Rectal smooth muscle tissue (tissue), 1 donor: Measurements from ENCODE around the gene CLDN9.

Source experiments
- H3K27ac ChIP-seq: one replicate; pipeline ENCODE4 v1.7.0; 2013; ENCODE audit warnings: low read depth, low read length, inconsistent platforms
- H3K27me3 ChIP-seq: one replicate; pipeline ENCODE4 v1.7.0; 2013; ENCODE audit warnings: low read length; ENCODE audit not compliant: control insufficient read depth, insufficient read depth
- H3K36me3 ChIP-seq: one replicate; pipeline ENCODE4 v1.7.0; 2013; ENCODE audit warnings: low read length; ENCODE audit not compliant: control insufficient read depth, insufficient read depth
- H3K4me1 ChIP-seq: one replicate; pipeline ENCODE4 v1.7.0; 2013; ENCODE audit warnings: low read length; ENCODE audit not compliant: control insufficient read depth, insufficient read depth
- H3K4me3 ChIP-seq: one replicate; pipeline ENCODE4 v1.7.0; 2013; ENCODE audit warnings: low read length
- H3K9ac ChIP-seq: one replicate; pipeline ENCODE4 v1.7.0; 2013; ENCODE audit warnings: low read length

The CLDN9 gene

DNA sequence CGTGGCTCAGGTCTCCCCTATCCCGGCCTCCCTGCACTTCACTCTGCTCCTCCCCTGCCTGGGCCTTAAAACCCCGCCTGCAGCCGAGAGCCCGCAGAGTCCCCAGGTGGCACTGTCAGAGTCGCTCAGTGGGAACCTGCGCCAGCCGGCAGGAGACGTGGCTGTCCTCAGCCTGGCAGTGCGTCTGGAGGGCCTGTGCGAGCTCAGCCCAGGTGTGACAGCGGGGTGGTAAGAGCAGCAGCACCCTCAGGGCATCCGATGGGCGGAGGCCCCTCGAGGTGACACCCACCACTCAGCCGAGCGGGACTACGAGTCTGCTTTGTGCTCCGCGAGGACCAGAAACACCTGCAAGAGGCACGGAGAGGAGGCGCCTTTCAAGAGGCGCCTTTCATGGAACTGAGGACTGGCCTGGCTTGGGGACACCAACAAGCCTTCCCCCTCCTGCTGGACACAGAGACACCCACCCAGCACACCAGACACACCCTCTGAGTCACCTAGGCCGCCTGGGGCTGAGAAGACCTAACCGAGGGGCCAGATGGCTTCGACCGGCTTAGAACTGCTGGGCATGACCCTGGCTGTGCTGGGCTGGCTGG, at the start of gene CLDN9:
CLDN9 (plus strand) TSS at position 96 of the 593 bp plus-strand sequence; CDS start at position 536, 440 bp downstream.
- Histone ChIP-seq H3K4me1 (no peaks in the 10 kb centered on the region), H3K27me3 (peaks cover 17% of the 10 kb centered on the region), H3K9ac (no peak within 1 kb of the TSS), H3K4me3 (no peak within 1 kb of the TSS), H3K36me3 (no peaks in the 10 kb centered on the region), H3K27ac (no peak within 1 kb of the TSS)

- Histone ChIP-seq H3K27ac (no peak overlapping the region), H3K36me3 (no peaks in the 10 kb centered on the region), H3K4me3 (peak overlapping the region; percentile 41), H3K9ac (no peak overlapping the region), H3K4me1 (peaks cover 3% of the 10 kb centered on the region), H3K27me3 (peaks cover 35% of the 10 kb centered on the region)
Observed at GRCh38 chr16:2963074-2963722, 49.5 kb upstream of the CLDN9 start.

DNA sequence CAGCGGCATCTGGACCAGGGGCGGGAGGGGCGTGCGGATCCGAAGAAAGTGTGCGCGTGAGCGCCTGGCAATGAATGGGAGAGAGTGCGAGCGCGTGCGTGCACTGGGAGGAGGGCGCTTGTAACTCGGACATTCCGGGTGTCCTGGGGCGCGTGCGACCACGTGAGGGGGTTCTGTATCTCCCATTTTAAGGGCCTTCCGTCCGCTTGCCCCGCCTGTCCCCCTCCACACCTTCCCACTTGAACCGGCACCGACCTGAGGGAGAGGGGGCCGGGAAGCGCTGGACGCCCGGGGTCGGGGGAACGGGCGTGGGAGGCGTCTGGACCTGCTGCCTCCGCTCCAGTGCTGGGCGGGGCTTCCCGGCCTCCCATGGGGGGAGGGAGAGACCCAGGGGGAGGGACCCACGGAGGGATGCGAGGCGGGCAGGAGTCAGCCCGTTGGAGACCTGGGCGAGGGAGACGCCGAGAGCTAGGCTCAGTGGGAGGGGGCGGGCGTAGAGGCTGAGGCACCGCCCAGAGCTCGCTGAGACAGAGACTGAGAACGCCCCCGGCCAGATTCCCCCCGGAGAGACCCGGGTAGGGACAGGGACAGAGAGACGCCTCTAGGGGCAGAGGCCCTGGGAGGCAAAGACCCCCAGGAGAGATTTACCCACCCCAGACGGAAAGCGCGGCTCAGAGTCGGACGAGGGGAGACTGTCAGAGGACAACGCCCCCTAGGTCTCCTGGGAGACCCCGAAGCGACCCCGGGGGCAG, 48.8 kb upstream of the CLDN9 start, which contains the start of gene KREMEN2:
KREMEN2 (plus strand) TSS at position 553 of the 752 bp plus-strand sequence. CDS start 246 bp downstream, outside the sequence.
- Histone ChIP-seq H3K9ac (no peak within 1 kb of the TSS), H3K4me3 (peak within 1 kb of the TSS; percentile 41), H3K36me3 (no peaks in the 10 kb centered on the region), H3K27me3 (peaks cover 35% of the 10 kb centered on the region), H3K27ac (no peak within 1 kb of the TSS), H3K4me1 (peaks cover 3% of the 10 kb centered on the region)

DNA sequence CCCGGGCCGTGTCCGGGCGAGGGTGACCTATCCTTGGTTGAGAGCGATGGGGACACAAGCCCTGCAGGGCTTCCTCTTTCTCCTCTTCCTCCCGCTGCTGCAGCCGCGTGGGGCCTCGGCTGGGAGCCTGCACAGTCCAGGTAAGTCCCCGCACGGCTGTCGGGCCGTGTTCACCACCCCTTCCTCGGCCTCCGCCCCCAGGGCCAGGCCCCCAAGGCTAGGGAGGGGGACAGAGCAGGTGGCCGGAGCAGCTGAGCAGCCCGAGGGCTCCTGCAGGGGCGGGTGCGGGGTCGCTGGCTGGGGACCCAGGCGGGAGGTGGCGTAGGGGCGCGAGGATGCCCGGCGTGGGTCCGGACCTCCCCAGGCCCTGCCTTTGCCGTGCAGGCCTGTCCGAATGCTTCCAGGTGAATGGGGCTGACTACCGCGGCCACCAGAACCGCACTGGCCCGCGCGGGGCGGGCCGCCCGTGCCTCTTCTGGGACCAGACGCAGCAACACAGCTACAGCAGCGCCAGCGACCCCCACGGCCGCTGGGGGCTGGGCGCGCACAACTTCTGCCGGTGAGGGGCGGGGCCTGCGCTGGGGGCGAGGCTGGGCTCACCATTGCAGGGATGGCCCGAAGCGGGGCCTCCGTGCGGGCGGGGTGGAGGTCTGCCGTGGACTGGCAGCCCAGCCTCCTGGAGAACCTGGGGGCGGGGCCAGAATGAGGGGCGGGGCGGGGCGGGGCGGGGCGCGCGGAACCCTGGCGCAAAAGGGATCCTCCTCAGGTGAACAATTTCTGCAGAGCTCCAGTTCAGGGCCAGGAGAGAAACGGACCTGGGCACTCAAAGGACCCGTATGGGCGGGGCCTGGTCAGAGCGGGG, 48.0 kb upstream of the CLDN9 start:
- peak overlapping the region; percentile 19 for H3K4me3 ChIP-seq
- peaks cover 6% of the 10 kb centered on the region for H3K4me1 ChIP-seq
- peaks cover 32% of the 10 kb centered on the region for H3K27me3 ChIP-seq
- H3K27ac ChIP-seq, result no peak overlapping the region
- H3K9ac ChIP-seq, result no peak overlapping the region
- no peaks in the 10 kb centered on the region for H3K36me3 ChIP-seq

GRCh38 chr16:2966043-2966807, 46.5 kb upstream of the CLDN9 start:
- no peak overlapping the region for H3K27ac ChIP-seq
- peaks cover 36% of the 10 kb centered on the region for H3K27me3 ChIP-seq
- H3K4me3 ChIP-seq, result no peak overlapping the region
- H3K9ac ChIP-seq, result no peak overlapping the region
- no peaks in the 10 kb centered on the region for H3K36me3 ChIP-seq
- H3K4me1 ChIP-seq, result peaks cover 6% of the 10 kb centered on the region

GRCh38 chr16:2966808-2967191, 45.9 kb upstream of the CLDN9 start:
- H3K27ac ChIP-seq, result no peak overlapping the region
- H3K9ac ChIP-seq, result no peak overlapping the region
- H3K4me1 ChIP-seq, result peaks cover 6% of the 10 kb centered on the region
- H3K27me3 ChIP-seq, result peaks cover 36% of the 10 kb centered on the region
- H3K4me3 ChIP-seq, result no peak overlapping the region
- H3K36me3 ChIP-seq, result no peaks in the 10 kb centered on the region

- Histone ChIP-seq H3K27me3 (peaks cover 36% of the 10 kb centered on the region), H3K36me3 (no peaks in the 10 kb centered on the region), H3K4me1 (peaks cover 6% of the 10 kb centered on the region), H3K4me3 (no peak overlapping the region), H3K27ac (no peak overlapping the region), H3K9ac (no peak overlapping the region)
Observed at GRCh38 chr16:2967211-2967631, 45.5 kb upstream of the CLDN9 start.

GRCh38 chr16:2967721-2968161, 45.0 kb upstream of the CLDN9 start:
- Histone ChIP-seq H3K27me3 (peaks cover 32% of the 10 kb centered on the region), H3K9ac (no peak overlapping the region), H3K4me1 (peaks cover 6% of the 10 kb centered on the region), H3K36me3 (no peaks in the 10 kb centered on the region), H3K27ac (no peak overlapping the region), H3K4me3 (no peak overlapping the region)

GRCh38 chr16:2968368-2968737, 44.4 kb upstream of the CLDN9 start:
- Histone ChIP-seq H3K4me3 (peak overlapping the region; percentile 59), H3K9ac (no peak overlapping the region), H3K36me3 (no peaks in the 10 kb centered on the region), H3K27me3 (peaks cover 32% of the 10 kb centered on the region), H3K4me1 (peaks cover 6% of the 10 kb centered on the region), H3K27ac (no peak overlapping the region)

DNA sequence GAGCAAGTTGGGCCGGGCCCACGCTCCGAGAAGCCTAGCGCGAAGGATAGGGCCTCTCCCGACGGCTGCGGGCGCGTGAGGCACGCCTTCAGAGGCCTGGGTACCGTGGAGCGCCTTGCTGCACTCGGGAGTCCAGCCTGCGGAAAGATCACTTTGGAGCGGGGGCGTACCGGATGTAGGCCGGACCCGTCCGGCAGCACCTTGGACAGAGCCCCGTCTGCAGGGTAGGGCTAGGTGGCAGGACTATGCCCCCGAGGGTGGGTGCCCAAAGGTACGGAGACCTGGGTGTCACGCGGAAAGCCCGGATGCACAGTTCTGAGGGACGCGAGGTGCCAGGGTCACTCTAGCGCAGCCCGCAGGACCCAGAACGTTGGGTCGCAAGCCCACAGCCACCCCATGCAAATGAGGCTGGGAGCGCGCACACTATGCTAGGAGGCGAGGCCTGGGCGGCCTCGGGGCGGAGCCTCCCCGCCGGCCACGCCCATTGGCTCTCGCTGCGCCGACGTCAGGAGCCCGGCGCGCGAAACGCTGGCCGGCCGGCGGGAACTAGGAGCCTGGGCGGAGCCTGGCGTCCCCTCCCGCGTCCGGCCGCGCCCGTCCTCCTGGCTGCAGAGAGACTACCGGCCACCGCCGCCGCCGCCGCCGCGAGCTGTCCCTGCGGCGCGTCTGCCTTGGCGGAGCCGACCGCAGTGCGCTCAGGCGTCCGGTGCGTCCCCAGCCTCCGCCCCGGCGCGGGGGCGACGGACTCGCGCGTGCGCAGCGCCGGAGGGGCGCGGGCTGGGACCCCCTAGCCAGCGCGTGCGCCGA, 43.8 kb upstream of the CLDN9 start, which contains the start of gene PAQR4:
PAQR4 (plus strand) TSS at position 611 of the 807 bp plus-strand sequence. CDS start 327 bp downstream, outside the sequence.
- H3K9ac ChIP-seq, result no peak within 1 kb of the TSS
- peak within 1 kb of the TSS; percentile 81 for H3K4me3 ChIP-seq
- H3K27ac ChIP-seq, result no peak within 1 kb of the TSS
- no peaks in the 10 kb centered on the region for H3K36me3 ChIP-seq
- peaks cover 27% of the 10 kb centered on the region for H3K27me3 ChIP-seq
- H3K4me1 ChIP-seq, result peaks cover 2% of the 10 kb centered on the region
